Fibroblast of pulmonary artery (primary cell): ENCODE measurements around the gene ALDH2.

Source experiments
- DNase-seq: peaks from one replicate; pipeline ENCODE4 v3.0.0-alpha.2; 2010; ENCODE audit warnings: low read depth
- H3K4me3 ChIP-seq: replicated peaks from 2 replicates; pipeline ENCODE4 v1.5.1; 2011; ENCODE audit warnings: low read depth, mild to moderate bottlenecking, control low read depth, low read length, moderate library complexity
- CTCF ChIP-seq: IDR thresholded peaks from 2 replicates; pipeline ENCODE4 v1.5.1; 2011; ENCODE audit warnings: mild to moderate bottlenecking, control low read depth, low read length, inconsistent platforms; ENCODE audit errors: missing control alignments

ALDH2 gene

GRCh38 chr12:111840807-111841206 lies 74.1 kb downstream of the ALDH2 start:
- DNase-seq, result no peak

GRCh38 chr12:111841236-111841749 lies 74.6 kb downstream of the ALDH2 start:
- peak; percentile 6 for DNase-seq
- H3K4me3 ChIP-seq, result peak overlapping the region; percentile 93
- no peak for TF ChIP-seq CTCF

More at GRCh38 chr12:111840807-111841206, 74.1 kb downstream of the ALDH2 start:
- no peak for TF ChIP-seq CTCF
- peak overlapping the region; percentile 93 for H3K4me3 ChIP-seq

DNA sequence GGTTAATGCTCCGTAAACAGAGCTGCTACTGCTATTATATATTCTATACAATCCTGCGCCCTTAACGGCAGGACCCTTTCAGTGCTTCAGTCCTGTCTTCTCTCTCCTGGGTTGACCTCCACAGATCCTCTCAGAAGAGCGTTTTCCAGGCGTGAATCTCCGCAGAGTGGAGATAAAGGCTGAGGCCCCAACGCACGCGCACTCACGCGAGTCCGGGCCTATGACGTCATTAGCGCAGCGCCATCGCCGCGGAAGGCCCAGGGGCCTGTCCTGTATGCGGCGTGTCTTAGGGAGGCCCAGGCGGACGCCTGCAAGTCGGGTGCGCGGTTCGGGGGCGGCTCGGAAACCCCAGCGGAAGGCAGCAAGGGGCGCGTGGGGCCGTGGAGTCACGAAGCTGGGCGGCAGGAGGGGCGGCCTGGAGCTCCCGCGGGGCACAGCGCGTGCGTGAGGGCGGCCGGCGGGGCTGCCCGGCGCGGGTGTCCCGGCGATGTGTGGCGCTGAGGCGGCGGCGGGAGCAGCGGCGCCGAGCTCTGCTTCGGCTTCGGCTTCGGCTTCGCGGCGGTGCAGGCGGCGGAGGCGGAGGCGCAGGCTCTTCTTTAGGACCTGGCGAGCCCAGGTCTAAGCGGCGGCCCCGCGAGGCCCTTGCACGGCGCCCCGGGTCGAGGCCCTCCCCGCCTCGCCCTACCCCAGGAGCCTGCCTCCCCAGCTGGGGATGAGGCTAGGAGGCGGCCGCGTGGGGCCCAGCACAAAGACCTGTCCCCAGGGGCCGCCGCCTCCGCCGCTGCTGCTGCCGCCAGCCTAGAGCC lies 75.2 kb downstream of the ALDH2 start, which contains the start of gene MAPKAPK5:
TSS of gene MAPKAPK5 (plus strand) at position 479 of the 806 bp plus-strand sequence. CDS start 506 bp downstream, outside the sequence.
- DNase-seq, result peak; percentile 96
- no peak for TF ChIP-seq CTCF
- H3K4me3 ChIP-seq, result peak within 1 kb of the TSS; percentile 93

DNA sequence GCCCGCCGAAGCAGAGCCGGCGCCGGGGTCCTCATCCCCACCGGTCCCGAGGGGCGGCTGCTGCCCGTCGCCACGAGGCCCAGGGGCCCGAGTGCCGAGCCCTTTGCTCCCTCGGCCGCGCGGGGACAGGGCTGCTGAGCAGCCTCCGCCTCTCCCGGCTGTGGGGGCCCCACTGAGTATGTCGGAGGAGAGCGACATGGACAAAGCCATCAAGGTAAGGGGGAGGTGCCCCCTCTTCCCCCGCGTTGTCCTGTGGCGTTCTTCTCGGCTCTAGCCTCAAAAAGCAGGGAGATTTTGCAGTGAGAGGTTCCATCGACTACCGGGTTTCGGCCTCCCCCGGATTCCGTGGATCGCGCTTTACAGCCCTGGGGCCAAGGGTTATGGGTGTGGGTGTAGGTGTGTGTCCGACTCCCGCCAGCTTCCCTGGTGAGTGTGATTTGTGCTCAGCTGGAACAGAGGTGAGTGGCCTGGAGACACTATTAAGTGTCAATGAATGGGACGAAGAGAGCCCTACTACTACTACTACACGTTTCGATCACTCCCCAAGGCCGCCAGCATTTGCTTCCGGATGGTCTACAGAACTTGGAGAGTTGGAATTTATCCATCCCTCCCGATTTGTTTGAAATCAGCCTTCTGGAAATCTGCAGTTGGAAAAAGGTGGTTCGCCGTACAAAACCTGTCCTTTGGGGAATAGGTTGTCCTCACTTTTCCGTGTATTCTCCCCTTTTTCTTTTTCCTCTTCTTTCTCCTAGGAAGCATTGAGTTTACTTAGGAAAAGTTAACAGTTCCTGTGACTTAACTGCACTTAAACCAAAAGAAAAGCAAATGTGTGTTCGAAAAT lies 76.0 kb downstream of the ALDH2 start:
- DNase-seq, result no peak
- no peak for TF ChIP-seq CTCF
- H3K4me3 ChIP-seq, result peak overlapping the region; percentile 93

- no peak overlapping the region for H3K4me3 ChIP-seq
- no peak for TF ChIP-seq CTCF
- DNase-seq, result peak; percentile 21
Observed at GRCh38 chr12:111846016-111846415, 79.3 kb downstream of the ALDH2 start.

DNA sequence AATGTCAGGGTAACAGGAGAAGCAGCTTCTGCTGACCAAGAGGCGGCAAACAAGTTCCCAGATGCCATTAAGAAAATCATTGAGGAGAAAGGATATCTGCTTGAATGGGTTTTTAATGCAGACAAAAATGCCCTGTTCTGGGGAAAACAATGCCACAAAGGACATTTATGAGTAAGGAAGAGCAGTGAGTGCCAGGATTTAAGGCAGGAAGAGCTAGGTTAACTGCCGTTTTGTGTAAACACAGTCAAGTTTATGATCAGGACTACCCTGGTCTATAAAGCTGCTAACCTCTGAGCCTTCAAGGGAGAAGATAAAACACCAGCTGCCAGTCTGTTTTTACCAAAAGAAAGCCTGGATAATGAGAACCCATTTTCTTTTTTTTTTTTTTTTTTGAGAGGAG lies 83.8 kb downstream of the ALDH2 start:
- H3K4me3 ChIP-seq, result no peak overlapping the region
- DNase-seq, result no peak
- no peak for TF ChIP-seq CTCF
